WERI-Rb-1 (cell line): Measurements from ENCODE around the gene NEO1.

Experiments
- DNase-seq: peaks from one replicate; pipeline ENCODE4 v3.0.0-alpha.2; 2020
- H3K27ac ChIP-seq: fragments of 250-450 bp; sonication (Bioruptor Pico); 2 replicates; pipeline ENCODE4 v1.5.1; 2020; ENCODE audit warnings: mild to moderate bottlenecking, moderate library complexity
- H3K27me3 ChIP-seq: fragments of 250-450 bp; sonication (Bioruptor Pico); 2 replicates; pipeline ENCODE4 v1.5.1; 2021; ENCODE audit warnings: mild to moderate bottlenecking, low read depth, moderate library complexity; ENCODE audit not compliant: insufficient read depth, severe bottlenecking
- H3K36me3 ChIP-seq: fragments of 250-450 bp; sonication (Bioruptor Pico); 2 replicates; pipeline ENCODE4 v1.5.1; 2020; ENCODE audit warnings: mild to moderate bottlenecking, moderate library complexity
- H3K4me3 ChIP-seq: 2 replicates; pipeline ENCODE4 v1.5.1; 2011; ENCODE audit warnings: low read depth, mild to moderate bottlenecking, control low read depth, low read length
- H3K9me3 ChIP-seq: fragments of 250-450 bp; sonication (Bioruptor Pico); 2 replicates; pipeline ENCODE4 v1.5.1; 2021; ENCODE audit warnings: mild to moderate bottlenecking, moderate library complexity; ENCODE audit not compliant: severe bottlenecking
- CTCF ChIP-seq: IDR thresholded peaks from 2 replicates; pipeline ENCODE4 v1.5.1; 2011; ENCODE audit warnings: low read depth, mild to moderate bottlenecking, control low read depth, inconsistent platforms, low read length

Gene NEO1

GRCh38 chr15:73110201-73110600 is 57.9 kb downstream of the NEO1 start:
- H3K4me3 ChIP-seq, result no peak overlapping the region
- H3K9me3 ChIP-seq, result no peaks in the 10 kb centered on the region
- H3K36me3 ChIP-seq, result no peaks in the 10 kb centered on the region
- TF ChIP-seq CTCF, result no peak
- H3K27ac ChIP-seq, result no peak overlapping the region
- no peak for DNase-seq
- H3K27me3 ChIP-seq, result no peaks in the 10 kb centered on the region

DNA sequence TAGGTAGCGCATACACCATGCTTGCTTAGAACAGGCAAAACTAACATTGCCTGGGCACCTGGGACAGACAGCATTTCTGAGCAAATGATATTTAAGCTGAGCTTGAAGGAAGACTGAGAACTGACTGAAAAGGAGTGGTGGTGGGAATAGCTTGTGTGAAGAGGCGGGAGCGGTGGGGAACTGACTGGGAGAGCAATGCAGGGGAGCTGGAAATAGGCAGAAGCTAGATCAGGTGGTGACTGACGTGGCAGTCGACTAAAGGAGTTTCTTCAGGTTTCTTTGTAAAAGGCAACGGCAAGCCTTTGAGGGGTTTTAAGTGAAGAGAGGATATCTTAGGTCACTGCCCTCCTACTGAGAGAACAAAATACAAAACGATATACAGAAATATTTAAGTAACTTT is 61.8 kb downstream of the NEO1 start:
- H3K27ac ChIP-seq, result no peak overlapping the region
- DNase-seq, result no peak
- peaks cover 9% of the 10 kb centered on the region for H3K36me3 ChIP-seq
- H3K27me3 ChIP-seq, result no peaks in the 10 kb centered on the region
- no peak for TF ChIP-seq CTCF
- no peaks in the 10 kb centered on the region for H3K9me3 ChIP-seq
- no peak overlapping the region for H3K4me3 ChIP-seq

DNA sequence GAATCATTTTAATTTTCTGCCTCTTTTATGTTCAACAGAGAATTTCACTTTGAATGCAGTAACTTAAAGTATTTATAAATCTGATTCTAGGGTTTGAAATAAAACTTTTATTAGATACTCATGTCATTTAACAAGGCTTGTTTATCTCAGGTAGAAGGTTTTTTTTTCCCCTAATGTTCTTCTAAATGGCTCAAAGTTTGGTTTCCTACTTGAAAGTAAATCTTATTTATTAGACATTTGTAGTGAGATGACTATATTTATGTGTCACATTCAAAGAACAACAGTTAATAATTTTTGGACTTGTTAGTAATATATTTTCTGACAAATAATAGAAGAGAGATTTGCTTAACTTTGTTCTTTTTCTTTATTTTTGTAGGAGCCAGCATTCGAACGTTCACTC is 63.9 kb downstream of the NEO1 start:
- H3K36me3 ChIP-seq, result peaks cover 13% of the 10 kb centered on the region

GRCh38 chr15:73118055-73118454 is 65.8 kb downstream of the NEO1 start:
- Histone ChIP-seq H3K9me3 (no peaks in the 10 kb centered on the region), H3K36me3 (peaks cover 22% of the 10 kb centered on the region), H3K4me3 (no peak overlapping the region), H3K27me3 (no peaks in the 10 kb centered on the region), H3K27ac (no peak overlapping the region)
- no peak for TF ChIP-seq CTCF
- no peak for DNase-seq

More for the DNA sequence above, 63.9 kb downstream of the NEO1 start:
- no peak overlapping the region for H3K4me3 ChIP-seq
- no peak overlapping the region for H3K27ac ChIP-seq
- no peaks in the 10 kb centered on the region for H3K27me3 ChIP-seq
- H3K9me3 ChIP-seq, result no peaks in the 10 kb centered on the region
- no peak for DNase-seq
- TF ChIP-seq CTCF, result no peak

- H3K27me3 ChIP-seq, result no peaks in the 10 kb centered on the region
Measured at GRCh38 chr15:73119478-73119877, 67.2 kb downstream of the NEO1 start.

More at GRCh38 chr15:73119478-73119877, 67.2 kb downstream of the NEO1 start:
- no peaks in the 10 kb centered on the region for H3K9me3 ChIP-seq
- no peak overlapping the region for H3K27ac ChIP-seq
- no peak for DNase-seq
- H3K4me3 ChIP-seq, result no peak overlapping the region
- peaks cover 28% of the 10 kb centered on the region for H3K36me3 ChIP-seq
- TF ChIP-seq CTCF, result no peak
